BJ (cell line): ENCODE results near the gene KIAA1755. TPM values are rescaled to one million over a fixed set of nuclear protein-coding genes. Genes with fewer than 3 reads are reported as not detected.
A peak's percentile ranks its signal among the peaks of the same experiment; 100 is the strongest.
"Not testable (repeated sequence)": the region's sequence is repeated elsewhere in the genome, so short reads cannot be mapped to it uniquely, and the experiment has no call there.

ENCODE experiments used
- CTCF ChIA-PET: fragments of 350-600 bp; formaldehyde crosslinking; extraction: SDS; loops from one replicate; lab custom pipeline; 2021; ENCODE audit warnings: antibody characterized with exemption, inconsistent platforms; lab: Yijun Ruan, JAX
- POLR2A ChIA-PET: fragments of 300-600 bp; sonication (Branson Sonifier 250); formaldehyde crosslinking; extraction: SDS; loops from one replicate; lab custom pipeline; 2021; ENCODE audit warnings: antibody characterized with exemption; lab: Charles Lee
- DNase-seq: peaks from one replicate; pipeline ENCODE4 v3.0.0-alpha.2; 2011; ENCODE audit warnings: low read depth
- H3K27me3 ChIP-seq: 2 replicates; pipeline ENCODE4 v1.6.0; 2011; ENCODE audit warnings: low read length; ENCODE audit not compliant: control insufficient read depth, insufficient read depth
- H3K36me3 ChIP-seq: 2 replicates; pipeline ENCODE4 v1.5.1; 2011; ENCODE audit warnings: low read length; ENCODE audit not compliant: control insufficient read depth, insufficient read depth
- H3K4me3 ChIP-seq: 2 replicates; pipeline ENCODE4 v1.5.1; 2011; ENCODE audit warnings: low read depth, mild to moderate bottlenecking, control low read depth, low read length
- CTCF ChIP-seq: IDR thresholded peaks from 2 replicates; pipeline ENCODE4 v1.5.1; 2011; ENCODE audit warnings: low read depth, mild to moderate bottlenecking, control low read depth, inconsistent platforms, low read length, moderate library complexity; ENCODE audit not compliant: insufficient read depth
- polyA plus RNA-seq: library from polyadenylated mRNA; depleted of rRNA; stranded (reverse); fragments of >200 nt; gene quantifications from 2 replicates; pipeline ENCODE4 v1.2.3, GENCODE V29; 2011

The KIAA1755 gene
- polyA plus RNA-seq, 1 experiment: 9.7 TPM

- Histone ChIP-seq H3K4me3 (no peak overlapping the region), H3K36me3 (no peaks in the 10 kb centered on the region), H3K27me3 (no peaks in the 10 kb centered on the region)
- peak; percentile 53 for TF ChIP-seq CTCF
- DNase-seq: peak; percentile 57
- ChIA-PET POLR2A (no interaction called here), CTCF (interaction anchor here (0.6 to 1.9 kb wide), 15 partner anchors 10 to 71 kb away, joined by 3 to 11 read pairs (median 4); no protein-coding TSS in a partner anchor)
These were observed 30.6 kb upstream of the KIAA1755 start for GRCh38 chr20:38290829-38291814.

- Histone ChIP-seq H3K4me3 (no peak overlapping the region), H3K27me3 (no peaks in the 10 kb centered on the region), H3K36me3 (no peaks in the 10 kb centered on the region)
- CTCF ChIA-PET: interaction anchor here (0.6 to 1.8 kb wide), 6 partner anchors 8 to 65 kb away, joined by 3 to 7 read pairs (median 4); partner anchors contain the start of gene BPI
- TF ChIP-seq CTCF: no peak
- no peak for DNase-seq
- POLR2A ChIA-PET: no interaction called here
These were observed 26.3 kb upstream of the KIAA1755 start for GRCh38 chr20:38286586-38287531.

GRCh38 chr20:38284893-38285444 lies 24.4 kb upstream of the KIAA1755 start:
- ChIA-PET CTCF (no interaction called here), POLR2A (no interaction called here)
- Histone ChIP-seq H3K4me3 (no peak overlapping the region), H3K27me3 (no peaks in the 10 kb centered on the region), H3K36me3 (no peaks in the 10 kb centered on the region)
- DNase-seq: no peak
- TF ChIP-seq CTCF: no peak

- H3K27me3 ChIP-seq, H3K4me3 ChIP-seq, POLR2A ChIA-PET, DNase-seq, H3K36me3 ChIP-seq: not testable (repeated sequence)
- CTCF ChIA-PET: interaction anchor here (0.7 to 1.0 kb wide), 2 partner anchors 34 to 63 kb away, joined by 3 to 4 read pairs; no protein-coding TSS in a partner anchor
These were observed 23.6 kb upstream of the KIAA1755 start for GRCh38 chr20:38284066-38284650.

- DNase-seq: no peak
- H3K36me3 ChIP-seq: no peaks in the 10 kb centered on the region
- no peak for TF ChIP-seq CTCF
- ChIA-PET POLR2A (no interaction called here), CTCF (interaction anchor here (1.0 kb wide), 1 partner anchor 62 kb away, joined by 3 read pairs; no protein-coding TSS in a partner anchor)
- no peak overlapping the region for H3K4me3 ChIP-seq
- H3K27me3 ChIP-seq: no peaks in the 10 kb centered on the region
These were observed 22.7 kb upstream of the KIAA1755 start for GRCh38 chr20:38283236-38283635.

- CTCF ChIA-PET: interaction anchor here (1.1 kb wide), 1 partner anchor 11 kb away, joined by 6 read pairs; no protein-coding TSS in a partner anchor
- H3K36me3 ChIP-seq, H3K27me3 ChIP-seq, H3K4me3 ChIP-seq, POLR2A ChIA-PET, DNase-seq: not testable (repeated sequence)
These were observed 20.8 kb upstream of the KIAA1755 start for GRCh38 chr20:38281176-38281915.
